ENCODE data around the gene NEO1. TPM values are rescaled to one million over a fixed set of nuclear protein-coding genes. Genes with fewer than 3 reads are reported as not detected.

NEO1 gene
- total RNA-seq, 8 experiments from 2014 or later: 21.5 to 98.0 (median 48.5) TPM

DNA sequence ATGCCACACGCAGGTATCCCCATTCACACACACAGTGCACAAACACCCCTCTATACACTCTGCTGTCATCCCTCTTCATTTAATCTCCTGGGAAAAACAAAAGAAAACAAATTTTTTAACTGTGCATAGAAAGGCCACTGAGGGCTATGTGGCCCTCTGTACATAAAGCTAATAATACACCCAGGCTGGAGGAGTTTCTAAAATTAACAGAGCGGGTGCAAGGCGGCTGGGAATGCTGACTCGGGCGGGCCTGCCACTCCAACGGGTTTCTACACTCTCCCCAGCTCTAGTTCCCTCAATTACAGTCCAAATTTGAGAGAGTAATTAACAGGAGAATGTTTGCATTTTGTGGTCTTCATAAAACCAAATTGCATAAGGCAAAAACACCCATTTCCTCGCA is 293.4 kb downstream of the NEO1 start:
- Histone ChIP-seq H3K27ac (no peak overlapping the region), H3K4me3 (no peak overlapping the region), H3K4me1 (replicated peaks in 1 of 2) (peaks cover 7 to 12% of the 10 kb centered on the region in 2 donors)
- in situ Hi-C loops (cut with MboI; ENCODE audit: low pct_unique_long_range_greater_than_20kb in 2 of 9, low sequenced_read_pairs in 9 of 9, unreplicated experiment in 9 of 9): no loop called here
- peak in 1 of 8 experiments; percentile 17 for ATAC-seq (replicated peaks in 6 of 8)
- 0 to 100% (median 86%) methylated on average over 1 to 7 of the region's 7 CpGs; no CpG with 5 or more reads in 1 of the 10 experiments for WGBS, 10 experiments

DNA sequence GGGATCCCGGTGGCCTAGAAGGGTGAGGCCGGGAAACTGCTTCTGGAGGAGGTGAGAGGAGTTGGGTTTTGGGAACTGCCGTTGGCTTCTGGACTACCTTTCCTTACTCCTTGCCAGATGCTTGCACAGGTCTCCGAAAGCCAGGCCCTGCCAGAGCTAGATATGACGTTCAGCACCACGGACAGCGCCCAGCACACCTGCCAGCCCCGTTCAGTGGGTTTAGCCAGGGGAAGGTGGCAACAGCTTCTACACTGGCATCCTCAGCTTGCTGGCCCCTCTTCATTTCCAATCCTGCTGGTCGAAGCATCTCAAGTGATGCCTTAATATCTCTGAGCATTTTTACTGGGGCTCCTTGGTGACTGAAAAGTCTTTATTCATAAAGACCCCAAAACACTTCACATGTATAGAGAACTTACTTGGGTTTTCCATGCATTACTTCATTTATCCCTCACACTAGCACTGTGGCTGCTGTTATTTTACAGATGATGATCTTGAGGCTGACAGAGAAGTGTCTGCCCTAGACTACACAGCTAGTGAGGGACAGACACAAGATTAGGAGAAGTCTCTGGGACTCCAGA is 294.6 kb downstream of the NEO1 start:
- 0 to 75% (median 43%) methylated on average over 1 to 5 of the region's 9 CpGs; no CpG with 5 or more reads in 5 of the 10 experiments for WGBS, 10 experiments
- ATAC-seq (replicated peaks in 6 of 8): peak in 3 of 8 experiments; percentile 26 to 72 (median 64)

DNA sequence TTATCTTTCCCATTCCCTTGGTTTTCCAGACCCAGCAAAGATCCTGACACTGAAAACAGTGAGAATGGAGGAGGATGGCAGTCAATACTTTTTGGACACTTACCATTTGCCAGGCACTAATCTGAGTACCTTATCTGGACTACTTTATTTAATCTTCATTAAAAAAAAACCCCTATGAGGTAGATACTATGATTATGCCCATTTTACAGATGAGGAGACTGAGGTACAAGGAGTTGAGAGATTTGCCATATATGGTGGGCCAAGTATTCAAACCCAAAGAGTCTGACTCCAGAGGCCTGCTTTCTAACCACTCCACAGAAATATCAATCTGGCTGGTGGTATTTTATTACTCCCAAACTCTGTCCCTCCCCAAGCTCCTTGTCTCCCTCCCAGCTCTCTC is 296.9 kb downstream of the NEO1 start:
- in situ Hi-C loops (cut with MboI; ENCODE audit: low pct_unique_long_range_greater_than_20kb in 2 of 9, low sequenced_read_pairs in 9 of 9, unreplicated experiment in 9 of 9): no loop called here
- no peak overlapping the region for H3K4me3 ChIP-seq
- H3K4me1 ChIP-seq (replicated peaks in 1 of 2): peaks cover 14 to 15% of the 10 kb centered on the region in 2 donors
- no peak for ATAC-seq (replicated peaks in 6 of 8)
- H3K27ac ChIP-seq: no peak overlapping the region

More for the DNA sequence above, 294.6 kb downstream of the NEO1 start:
- peaks cover 7 to 12% of the 10 kb centered on the region in 2 donors for H3K4me1 ChIP-seq (replicated peaks in 1 of 2)
- peak overlapping the region in 1 of 2 donors; percentile 24 for H3K27ac ChIP-seq
- no peak overlapping the region for H3K4me3 ChIP-seq
- in situ Hi-C loops (cut with MboI; ENCODE audit: low pct_unique_long_range_greater_than_20kb in 2 of 9, low sequenced_read_pairs in 9 of 9, unreplicated experiment in 9 of 9): no loop called here

DNA sequence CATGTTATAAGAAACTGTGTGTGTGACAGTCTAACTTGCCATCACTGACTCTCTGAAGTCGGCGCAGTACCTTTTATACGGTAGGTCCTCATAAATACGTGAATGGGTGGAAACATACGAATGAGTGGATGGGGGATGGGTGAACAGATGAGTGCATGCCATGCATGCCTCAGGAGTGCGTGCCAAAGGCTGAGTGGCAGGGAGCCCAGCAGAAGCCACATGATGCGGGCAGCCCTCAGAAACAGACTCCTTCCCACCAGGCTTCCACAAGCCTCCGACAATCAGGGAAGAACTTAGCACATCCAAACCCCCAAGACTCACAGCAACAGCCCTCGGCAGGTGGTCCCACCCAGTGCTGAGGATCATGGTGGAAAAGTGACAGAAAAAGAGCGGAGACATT is 299.8 kb downstream of the NEO1 start:
- no peak overlapping the region for H3K27ac ChIP-seq
- 21 to 100% (median 88%) methylated on average over 1 to 9 of the region's 10 CpGs; no CpG with 5 or more reads in 3 of the 10 experiments for WGBS, 10 experiments
- H3K4me1 ChIP-seq (replicated peaks in 1 of 2): peaks cover 4 to 6% of the 10 kb centered on the region in 2 donors
- H3K4me3 ChIP-seq: no peak overlapping the region
- in situ Hi-C loops (cut with MboI; ENCODE audit: low pct_unique_long_range_greater_than_20kb in 2 of 9, low sequenced_read_pairs in 9 of 9, unreplicated experiment in 9 of 9): no loop called here
- no peak for ATAC-seq (replicated peaks in 6 of 8)

DNA sequence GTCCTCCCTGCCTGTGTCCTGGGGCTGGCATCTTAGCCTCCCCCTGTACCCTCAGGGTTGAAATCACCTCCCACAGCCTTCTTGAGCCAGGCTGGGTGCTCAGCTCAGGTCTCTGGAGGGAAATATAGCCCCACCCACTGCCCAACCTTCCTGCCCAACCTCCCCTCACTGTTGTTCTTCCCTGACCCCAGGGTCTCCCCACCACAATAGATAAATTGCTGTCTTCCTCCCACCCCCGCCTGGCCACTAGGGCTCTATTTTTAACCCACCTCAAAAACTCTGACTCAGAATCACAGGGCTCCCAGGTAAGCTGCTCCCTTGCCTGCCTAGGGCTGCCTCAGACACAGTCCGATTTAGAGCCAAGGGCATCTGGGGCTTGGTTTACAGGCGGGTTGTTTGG is 301.5 kb downstream of the NEO1 start:
- Histone ChIP-seq H3K4me1 (replicated peaks in 1 of 2) (peaks cover 19 to 23% of the 10 kb centered on the region in 2 donors), H3K27ac (no peak overlapping the region), H3K4me3 (no peak overlapping the region)
- ATAC-seq (replicated peaks in 6 of 8): peak in 3 of 8 experiments; percentile 33 to 48 (median 44)
- in situ Hi-C loops (cut with MboI; ENCODE audit: low pct_unique_long_range_greater_than_20kb in 2 of 9, low sequenced_read_pairs in 9 of 9, unreplicated experiment in 9 of 9): no loop called here
- 71% methylated on average over 2 of the region's 3 CpGs; no CpG with 5 or more reads in 9 of the 10 experiments for WGBS, 10 experiments

DNA sequence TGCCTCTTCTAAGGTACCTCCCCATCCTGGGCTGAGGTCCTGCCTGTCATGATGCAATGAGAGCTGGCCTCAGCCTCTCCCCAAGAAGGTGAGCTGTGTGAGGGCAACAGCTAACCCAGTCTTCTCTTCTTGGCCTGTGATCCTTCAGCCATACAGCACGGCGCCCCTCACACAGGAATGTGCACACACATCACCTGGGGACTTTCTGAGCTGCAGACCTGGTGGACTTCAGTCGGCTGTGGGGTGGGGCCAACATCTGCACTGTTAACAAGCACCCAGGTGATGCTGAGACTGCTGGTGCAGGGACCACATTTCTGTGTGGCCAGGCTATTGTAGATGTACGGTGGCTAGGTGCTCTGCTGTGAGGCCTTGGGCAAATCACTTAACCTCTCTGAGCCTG is 302.0 kb downstream of the NEO1 start:
- no peak overlapping the region for H3K27ac ChIP-seq
- WGBS, 10 experiments: 65 to 100% (median 97%) methylated on average over 1 to 3 of the region's 4 CpGs; no CpG with 5 or more reads in 6 of the 10 experiments
- no peak overlapping the region for H3K4me3 ChIP-seq
- in situ Hi-C loops (cut with MboI; ENCODE audit: low pct_unique_long_range_greater_than_20kb in 2 of 9, low sequenced_read_pairs in 9 of 9, unreplicated experiment in 9 of 9): no loop called here
- peaks cover 24 to 27% of the 10 kb centered on the region in 2 donors for H3K4me1 ChIP-seq (replicated peaks in 1 of 2)
- ATAC-seq (replicated peaks in 6 of 8): no peak
